ENCODE measurements around the gene ITGA1. TPM values are rescaled to one million over a fixed set of nuclear protein-coding genes. Genes with fewer than 3 reads are reported as not detected.

ITGA1 gene
- total and polyA plus RNA-seq, 2 donors (not counting 1 experiment from before 2014, with no cell fraction given): 12.6 to 115 TPM

DNA sequence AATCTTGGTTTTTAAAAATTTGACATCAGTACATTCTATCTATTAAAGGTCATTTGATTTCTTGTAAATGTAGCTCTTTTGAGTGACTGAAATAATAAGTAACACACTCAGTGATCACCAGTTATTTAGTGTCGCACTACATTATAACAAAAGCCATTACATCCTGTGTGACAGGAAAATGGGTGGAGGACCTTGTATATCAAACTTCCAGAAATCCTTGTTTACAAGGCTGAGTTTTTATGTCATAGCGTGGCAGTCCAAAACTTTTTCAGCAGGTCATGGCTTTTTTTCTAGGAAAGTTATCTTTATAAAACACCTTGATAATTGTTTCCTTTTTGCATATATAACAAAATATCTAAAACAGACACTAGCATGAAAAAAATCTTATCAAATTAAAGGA lies 14.4 kb upstream of the ITGA1 start:
- TF ChIP-seq, protein P1, sequence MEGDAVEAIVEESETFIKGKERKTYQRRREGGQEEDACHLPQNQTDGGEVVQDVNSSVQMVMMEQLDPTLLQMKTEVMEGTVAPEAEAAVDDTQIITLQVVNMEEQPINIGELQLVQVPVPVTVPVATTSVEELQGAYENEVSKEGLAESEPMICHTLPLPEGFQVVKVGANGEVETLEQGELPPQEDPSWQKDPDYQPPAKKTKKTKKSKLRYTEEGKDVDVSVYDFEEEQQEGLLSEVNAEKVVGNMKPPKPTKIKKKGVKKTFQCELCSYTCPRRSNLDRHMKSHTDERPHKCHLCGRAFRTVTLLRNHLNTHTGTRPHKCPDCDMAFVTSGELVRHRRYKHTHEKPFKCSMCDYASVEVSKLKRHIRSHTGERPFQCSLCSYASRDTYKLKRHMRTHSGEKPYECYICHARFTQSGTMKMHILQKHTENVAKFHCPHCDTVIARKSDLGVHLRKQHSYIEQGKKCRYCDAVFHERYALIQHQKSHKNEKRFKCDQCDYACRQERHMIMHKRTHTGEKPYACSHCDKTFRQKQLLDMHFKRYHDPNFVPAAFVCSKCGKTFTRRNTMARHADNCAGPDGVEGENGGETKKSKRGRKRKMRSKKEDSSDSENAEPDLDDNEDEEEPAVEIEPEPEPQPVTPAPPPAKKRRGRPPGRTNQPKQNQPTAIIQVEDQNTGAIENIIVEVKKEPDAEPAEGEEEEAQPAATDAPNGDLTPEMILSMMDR (conservative IDR thresholded peaks at IDR 0.05 in 1 of 2, IDR thresholded peaks at IDR 0.05 in 1 of 2; ENCODE audit: low read depth in 1 of 2, low read length in 2 of 2): no peak
- TF ChIP-seq EZH2 (IDR thresholded peaks at IDR 0.05; ENCODE audit: low read length, missing control alignments): no peak
- Histone ChIP-seq H3K9me3 (ENCODE audit: control insufficient read depth, insufficient read depth, low read depth, low read length) (no peaks in the 10 kb centered on the region), H3K27me3 (ENCODE audit: control insufficient read depth, insufficient read depth, low read length) (no peaks in the 10 kb centered on the region), H3K4me1 (ENCODE audit: control insufficient read depth, extremely low read depth, insufficient read depth, low read length) (no peaks in the 10 kb centered on the region), H2AFZ (ENCODE audit: low read length) (no peak overlapping the region), H3K4me2 (ENCODE audit: extremely low read depth, insufficient read depth, low read length) (no peak overlapping the region), H3K9ac (ENCODE audit: insufficient read depth, low read length) (no peak overlapping the region), H3K36me3 (ENCODE audit: control insufficient read depth, insufficient read depth, low read length) (no peaks in the 10 kb centered on the region), H4K20me1 (ENCODE audit: control insufficient read depth, extremely low read depth, insufficient read depth, low read length) (no peaks in the 10 kb centered on the region), H3K4me3 (replicated peaks in 1 of 4; ENCODE audit: control extremely low read depth in 1 of 4, insufficient read depth in 1 of 4, low read depth in 3 of 4, low read length in 4 of 4) (no peak overlapping the region), H3K27ac (ENCODE audit: insufficient read depth, low read length) (no peak overlapping the region), H3K79me2 (ENCODE audit: control insufficient read depth, insufficient read depth, low read length) (no peaks in the 10 kb centered on the region)
- DNase-seq (ENCODE audit: low read depth in 2 of 2): no peak

DNA sequence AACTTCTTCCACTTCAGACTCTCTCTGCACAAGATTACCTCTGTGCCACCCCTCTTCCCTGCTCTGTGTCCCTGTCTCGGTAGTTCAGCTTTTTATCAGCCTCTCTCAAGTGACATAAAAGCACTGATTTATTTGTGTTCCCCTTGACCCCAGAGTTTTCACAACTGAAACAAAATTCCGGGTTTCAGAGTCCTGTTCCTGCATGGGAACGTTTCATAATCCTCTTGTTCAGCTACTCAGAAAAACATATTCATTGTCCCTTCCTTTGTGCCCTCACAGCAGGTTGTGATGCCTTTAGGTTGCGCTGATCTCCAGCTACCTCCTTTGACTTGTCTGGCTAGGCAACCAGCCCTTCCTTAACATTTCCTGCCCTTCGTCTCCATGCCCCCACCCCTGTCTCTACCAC lies 13.7 kb upstream of the ITGA1 start:
- Histone ChIP-seq H3K27ac (ENCODE audit: insufficient read depth, low read length) (no peak overlapping the region), H3K9ac (ENCODE audit: insufficient read depth, low read length) (no peak overlapping the region), H2AFZ (ENCODE audit: low read length) (no peak overlapping the region), H3K27me3 (ENCODE audit: control insufficient read depth, insufficient read depth, low read length) (no peaks in the 10 kb centered on the region), H3K36me3 (ENCODE audit: control insufficient read depth, insufficient read depth, low read length) (no peaks in the 10 kb centered on the region), H3K4me3 (replicated peaks in 1 of 4; ENCODE audit: control extremely low read depth in 1 of 4, insufficient read depth in 1 of 4, low read depth in 3 of 4, low read length in 4 of 4) (no peak overlapping the region), H3K4me1 (ENCODE audit: control insufficient read depth, extremely low read depth, insufficient read depth, low read length) (no peaks in the 10 kb centered on the region), H3K79me2 (ENCODE audit: control insufficient read depth, insufficient read depth, low read length) (no peaks in the 10 kb centered on the region), H4K20me1 (ENCODE audit: control insufficient read depth, extremely low read depth, insufficient read depth, low read length) (no peaks in the 10 kb centered on the region), H3K4me2 (ENCODE audit: extremely low read depth, insufficient read depth, low read length) (no peak overlapping the region), H3K9me3 (ENCODE audit: control insufficient read depth, insufficient read depth, low read depth, low read length) (no peaks in the 10 kb centered on the region)
- TF ChIP-seq EZH2 (IDR thresholded peaks at IDR 0.05; ENCODE audit: low read length, missing control alignments): no peak
- TF ChIP-seq, protein P1 (conservative IDR thresholded peaks at IDR 0.05 in 1 of 2, IDR thresholded peaks at IDR 0.05 in 1 of 2; ENCODE audit: low read depth in 1 of 2, low read length in 2 of 2): no peak
- DNase-seq (ENCODE audit: low read depth in 2 of 2): no peak

DNA sequence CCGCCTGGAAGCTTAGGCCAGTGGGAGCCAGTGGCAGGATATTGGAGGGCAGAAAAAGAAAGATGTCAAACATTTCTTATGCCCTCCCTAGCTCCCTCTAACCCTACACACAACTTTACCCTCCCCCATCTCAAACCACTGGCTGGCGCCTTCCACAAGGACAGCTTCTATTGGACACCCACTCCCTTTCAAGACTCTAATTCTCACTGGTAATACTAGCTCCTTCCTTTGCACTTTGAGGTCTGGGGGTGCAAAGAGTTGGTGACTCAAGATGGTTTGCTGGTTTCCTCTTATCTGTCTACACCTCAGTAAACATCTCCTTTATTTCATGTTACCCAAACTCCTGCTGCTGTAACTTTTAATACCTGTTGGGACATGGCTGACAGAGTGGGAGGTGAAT lies 11.6 kb upstream of the ITGA1 start:
- Histone ChIP-seq H3K27ac (ENCODE audit: insufficient read depth, low read length) (no peak overlapping the region), H2AFZ (ENCODE audit: low read length) (no peak overlapping the region), H3K9ac (ENCODE audit: insufficient read depth, low read length) (no peak overlapping the region), H3K4me1 (ENCODE audit: control insufficient read depth, extremely low read depth, insufficient read depth, low read length) (no peaks in the 10 kb centered on the region), H3K79me2 (ENCODE audit: control insufficient read depth, insufficient read depth, low read length) (no peaks in the 10 kb centered on the region), H3K9me3 (ENCODE audit: control insufficient read depth, insufficient read depth, low read depth, low read length) (no peaks in the 10 kb centered on the region), H4K20me1 (ENCODE audit: control insufficient read depth, extremely low read depth, insufficient read depth, low read length) (no peaks in the 10 kb centered on the region), H3K27me3 (ENCODE audit: control insufficient read depth, insufficient read depth, low read length) (no peaks in the 10 kb centered on the region), H3K36me3 (ENCODE audit: control insufficient read depth, insufficient read depth, low read length) (no peaks in the 10 kb centered on the region), H3K4me3 (replicated peaks in 1 of 4; ENCODE audit: control extremely low read depth in 1 of 4, insufficient read depth in 1 of 4, low read depth in 3 of 4, low read length in 4 of 4) (no peak overlapping the region), H3K4me2 (ENCODE audit: extremely low read depth, insufficient read depth, low read length) (no peak overlapping the region)
- TF ChIP-seq EZH2 (IDR thresholded peaks at IDR 0.05; ENCODE audit: low read length, missing control alignments): no peak
- TF ChIP-seq, protein P1 (conservative IDR thresholded peaks at IDR 0.05 in 1 of 2, IDR thresholded peaks at IDR 0.05 in 1 of 2; ENCODE audit: low read depth in 1 of 2, low read length in 2 of 2): no peak
- DNase-seq (ENCODE audit: low read depth in 2 of 2): no peak
